ENCODE results near the gene ARRB2. TPM values are rescaled to one million over a fixed set of nuclear protein-coding genes. Genes with fewer than 3 reads are reported as not detected.

The ARRB2 gene
- polyA plus RNA-seq, 1 donor from 2014 or later: 28.3 TPM

GRCh38 chr17:4675791-4676190, 34.6 kb upstream of the ARRB2 start:
- no peaks in the 10 kb centered on the region for H3K27me3 ChIP-seq (ENCODE audit: insufficient read depth, low read depth, low read length)
- no peak overlapping the region for H3K4me2 ChIP-seq (ENCODE audit: low read length)
- TF ChIP-seq REST (IDR thresholded peaks at IDR 0.05; ENCODE audit: borderline replicate concordance) (no peak), EZH2 (IDR thresholded peaks at IDR 0.05; ENCODE audit: borderline replicate concordance, insufficient read depth, low read length, poor library complexity, severe bottlenecking) (no peak), RAD21 (conservative IDR thresholded peaks at IDR 0.05) (no peak), CTCF (IDR thresholded peaks at IDR 0.05; ENCODE audit: poor library complexity, severe bottlenecking) (no peak), SMC3 (conservative IDR thresholded peaks at IDR 0.05; ENCODE audit: poor library complexity) (no peak), MXI1 (conservative IDR thresholded peaks at IDR 0.05; ENCODE audit: poor library complexity, severe bottlenecking) (no peak), POLR2AphosphoS5 (IDR thresholded peaks at IDR 0.05) (no peak), TAF1 (IDR thresholded peaks at IDR 0.05; ENCODE audit: low read depth) (no peak), EP300 (conservative IDR thresholded peaks at IDR 0.05; ENCODE audit: poor library complexity, severe bottlenecking) (no peak)
- H3K79me2 ChIP-seq (replicated peaks; ENCODE audit: insufficient read depth, low read length): no peaks in the 10 kb centered on the region
- H3K9me2 ChIP-seq (ENCODE audit: insufficient read depth, low read length): no peaks in the 10 kb centered on the region
- H4K20me1 ChIP-seq (ENCODE audit: insufficient read depth): no peaks in the 10 kb centered on the region
- no peaks in the 10 kb centered on the region for H3K9me3 ChIP-seq (ENCODE audit: low read length)
- H3K36me3 ChIP-seq (ENCODE audit: insufficient read depth, low read length): no peaks in the 10 kb centered on the region
- no peaks in the 10 kb centered on the region for H3F3A ChIP-seq (ENCODE audit: insufficient read depth, low read length, poor library complexity, severe bottlenecking)
- no peak overlapping the region for H3K9ac ChIP-seq (ENCODE audit: low read length)
- H3K4me3 ChIP-seq (ENCODE audit: low read length): no peak overlapping the region
- H2AFZ ChIP-seq (ENCODE audit: low read depth, low read length): no peak overlapping the region
- H3K27ac ChIP-seq (ENCODE audit: low read length): no peak overlapping the region

- H3K36me3 ChIP-seq (ENCODE audit: insufficient read depth, low read length): no peaks in the 10 kb centered on the region
- H3K4me3 ChIP-seq (ENCODE audit: low read length): no peak overlapping the region
- H3K27me3 ChIP-seq (ENCODE audit: insufficient read depth, low read depth, low read length): no peaks in the 10 kb centered on the region
- TF ChIP-seq TAF1 (IDR thresholded peaks at IDR 0.05; ENCODE audit: low read depth): no peak
- TF ChIP-seq CTCF (IDR thresholded peaks at IDR 0.05; ENCODE audit: poor library complexity, severe bottlenecking): no peak
- TF ChIP-seq REST (IDR thresholded peaks at IDR 0.05; ENCODE audit: borderline replicate concordance): no peak
- no peak for TF ChIP-seq RAD21 (conservative IDR thresholded peaks at IDR 0.05)
- TF ChIP-seq EP300 (conservative IDR thresholded peaks at IDR 0.05; ENCODE audit: poor library complexity, severe bottlenecking): no peak
- TF ChIP-seq POLR2AphosphoS5 (IDR thresholded peaks at IDR 0.05): no peak
- no peak for TF ChIP-seq MXI1 (conservative IDR thresholded peaks at IDR 0.05; ENCODE audit: poor library complexity, severe bottlenecking)
- TF ChIP-seq EZH2 (IDR thresholded peaks at IDR 0.05; ENCODE audit: borderline replicate concordance, insufficient read depth, low read length, poor library complexity, severe bottlenecking): no peak
- no peak overlapping the region for H2AFZ ChIP-seq (ENCODE audit: low read depth, low read length)
- H3K9ac ChIP-seq (ENCODE audit: low read length): no peak overlapping the region
- H3K9me3 ChIP-seq (ENCODE audit: low read length): no peaks in the 10 kb centered on the region
- H3K9me2 ChIP-seq (ENCODE audit: insufficient read depth, low read length): no peaks in the 10 kb centered on the region
- H3K79me2 ChIP-seq (replicated peaks; ENCODE audit: insufficient read depth, low read length): no peaks in the 10 kb centered on the region
- no peaks in the 10 kb centered on the region for H4K20me1 ChIP-seq (ENCODE audit: insufficient read depth)
- H3K27ac ChIP-seq (ENCODE audit: low read length): no peak overlapping the region
- no peaks in the 10 kb centered on the region for H3F3A ChIP-seq (ENCODE audit: insufficient read depth, low read length, poor library complexity, severe bottlenecking)
- no peak overlapping the region for H3K4me2 ChIP-seq (ENCODE audit: low read length)
These were observed 33.6 kb upstream of the ARRB2 start for GRCh38 chr17:4676791-4677190.

Data from neural cell (in vitro differentiated cells).